GM19468 (cell line): Measurements from ENCODE around the gene DLEC1.

Experiments used
- ATAC-seq: cut with Tn5 transposase; IDR thresholded peaks from one replicate; pipeline ENCODE4 v1.9.1; 2021; ENCODE audit warnings: mild to moderate bottlenecking, moderate library complexity, moderate number of reproducible peaks; ENCODE audit not compliant: unreplicated experiment; ENCODE audit errors: extremely low read depth

The DLEC1 gene

GRCh38 chr3:38167591-38167990 lies 128.6 kb downstream of the DLEC1 start:
- no peak for ATAC-seq

GRCh38 chr3:38168151-38169026 lies 129.4 kb downstream of the DLEC1 start:
- ATAC-seq = no peak

DNA sequence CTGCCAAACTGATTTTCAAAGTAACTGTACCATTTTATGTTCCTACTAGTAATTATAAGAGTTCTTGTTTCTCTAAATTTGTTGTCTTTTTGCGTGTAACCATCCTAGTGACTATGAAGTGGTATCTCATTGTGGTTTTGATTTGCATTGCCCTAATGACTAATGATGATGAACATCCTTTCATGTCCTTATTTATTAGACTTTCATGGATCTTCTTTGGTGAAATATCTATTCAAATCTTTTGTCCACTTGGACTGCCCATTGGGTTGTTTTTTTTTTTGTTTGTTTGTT lies 130.0 kb downstream of the DLEC1 start:
- no peak for ATAC-seq

GRCh38 chr3:38170722-38171121 lies 131.7 kb downstream of the DLEC1 start:
- ATAC-seq = no peak

GRCh38 chr3:38171622-38172021 lies 132.6 kb downstream of the DLEC1 start:
- no peak for ATAC-seq
